AG04449 (cell line): ENCODE measurements around the gene SPIRE2.
A peak's percentile ranks its signal among the peaks of the same experiment; 100 is the strongest.
"Not testable (repeated sequence)": the region's sequence is repeated elsewhere in the genome, so short reads cannot be mapped to it uniquely, and the experiment has no call there.

Experiments
- CTCF ChIA-PET: fragments of 350-600 bp; formaldehyde crosslinking; extraction: SDS; loops from one replicate; lab custom pipeline; 2021; ENCODE audit warnings: antibody characterized with exemption; lab: Yijun Ruan, JAX
- POLR2A ChIA-PET: fragments of 400-600, 350-600 bp; formaldehyde crosslinking; extraction: SDS; loops from one replicate; lab custom pipeline; 2020; ENCODE audit warnings: antibody characterized with exemption, inconsistent platforms; lab: Yijun Ruan, JAX
- DNase-seq: peaks from one replicate; pipeline ENCODE4 v3.0.0-alpha.2; 2010; ENCODE audit warnings: low read depth, low spot score
- H3K4me3 ChIP-seq: 2 replicates; pipeline ENCODE4 v1.5.1; 2011; ENCODE audit warnings: low read depth, mild to moderate bottlenecking, control low read depth, low read length
- TF ChIP-seq, protein P1 (sequence below): IDR thresholded peaks from one replicate; pipeline ENCODE4 v1.5.1; 2011; ENCODE audit warnings: mild to moderate bottlenecking, moderate library complexity, low read length, control low read depth, inconsistent platforms; ENCODE audit not compliant: insufficient read depth; ENCODE audit errors: missing control alignments

The SPIRE2 gene

DNA sequence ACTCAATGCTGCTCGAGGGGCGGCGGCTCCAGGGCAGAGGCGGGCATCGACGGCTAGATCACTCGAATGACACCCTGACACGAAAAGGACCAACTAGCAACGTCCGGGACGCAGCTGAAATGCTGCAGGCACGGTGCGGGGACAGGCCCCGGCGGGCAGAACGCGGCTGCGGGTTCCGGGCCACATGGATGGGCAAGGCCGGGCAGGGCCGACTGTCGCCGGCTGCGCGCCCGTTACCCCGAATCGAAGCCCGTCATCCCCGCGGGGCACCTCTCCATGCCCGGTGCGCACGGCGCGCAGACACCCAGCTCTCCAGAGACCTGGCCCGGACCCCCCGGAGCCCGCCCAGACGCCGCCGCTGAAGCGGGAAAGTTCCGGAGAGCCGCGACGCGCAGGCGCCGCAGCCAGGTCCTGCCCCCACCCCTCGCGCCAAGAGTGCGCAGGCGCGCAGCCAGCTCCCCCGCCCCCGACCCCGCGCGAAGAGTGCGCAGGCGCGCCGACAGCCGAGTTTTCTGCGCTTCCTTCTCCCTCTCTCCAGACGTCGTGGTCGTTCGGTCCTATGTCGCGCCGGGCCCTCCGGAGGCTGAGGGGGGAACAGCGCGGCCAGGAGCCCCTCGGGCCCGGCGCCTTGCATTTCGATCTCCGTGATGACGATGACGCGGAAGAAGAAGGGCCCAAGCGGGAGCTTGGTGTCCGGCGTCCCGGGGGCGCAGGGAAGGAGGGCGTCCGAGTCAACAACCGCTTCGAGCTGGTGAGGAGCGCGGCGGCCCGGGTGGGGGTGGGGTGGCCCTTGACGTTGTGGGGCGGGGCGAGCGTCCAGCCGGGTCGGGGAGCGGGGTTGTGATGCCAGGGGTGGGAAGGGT, 45.1 kb downstream of the SPIRE2 start, which contains the start of gene TCF25:
TCF25 (plus strand) TSS at position 484 of the 863 bp plus-strand sequence; CDS start at position 560, 76 bp downstream.
- CTCF ChIA-PET, result interaction anchor here (0.6 to 8.7 kb wide), 6 partner anchors 11 to 173 kb away, joined by 4 to 83 read pairs (median 4); partner anchors contain the start of genes FANCA and MC1R

DNA sequence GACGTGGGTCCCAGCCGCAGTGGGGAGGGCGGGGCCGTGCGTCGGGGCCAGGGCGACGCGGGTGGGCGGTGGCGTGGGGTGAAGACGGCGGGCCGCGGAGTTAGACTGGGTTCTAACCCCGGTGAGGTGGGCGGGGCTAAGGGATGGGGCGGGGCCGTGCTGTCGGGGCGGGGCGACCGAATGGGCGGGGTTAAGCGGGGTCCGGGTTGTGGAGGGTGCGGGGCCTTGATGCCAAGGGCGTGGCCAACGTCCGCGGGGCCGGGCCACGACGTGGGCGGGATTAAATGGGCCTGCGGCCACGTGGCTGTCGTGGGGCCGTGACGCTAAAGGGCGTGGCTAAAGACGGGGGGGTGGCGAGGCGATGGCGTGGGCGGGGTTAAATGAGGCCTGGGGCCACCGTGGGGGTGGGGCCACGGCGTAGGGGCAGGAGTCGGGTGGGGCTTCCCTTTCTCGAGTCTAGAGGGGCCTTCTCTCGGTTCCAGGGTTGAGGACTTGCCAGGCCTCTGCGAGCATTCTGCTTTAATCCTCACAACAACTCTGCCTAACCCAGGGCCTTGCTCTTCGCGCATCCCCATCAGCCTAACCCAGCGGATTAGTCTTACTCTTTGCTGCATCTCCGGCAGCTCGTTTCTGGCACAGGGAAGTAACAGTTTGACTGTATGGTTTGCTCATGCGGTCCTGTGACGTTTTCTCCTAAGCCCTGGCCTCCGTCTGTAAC, 45.9 kb downstream of the SPIRE2 start:
- CTCF ChIA-PET, result interaction anchor here (0.8 to 8.7 kb wide), 4 partner anchors 12 to 174 kb away, joined by 4 to 83 read pairs (median 10); partner anchors contain the start of gene MC1R

More for the DNA sequence above, 45.1 kb downstream of the SPIRE2 start, which contains the start of gene TCF25:
- no peak for DNase-seq
- H3K4me3 ChIP-seq, result peak within 1 kb of the TSS; percentile 90
- POLR2A ChIA-PET, result interaction anchor here (0.5 to 2.5 kb wide), 8 partner anchors 10 to 258 kb away, joined by 3 to 22 read pairs (median 4); partner anchors contain the start of genes FANCA and TUBB3
- TF ChIP-seq, protein P1, sequence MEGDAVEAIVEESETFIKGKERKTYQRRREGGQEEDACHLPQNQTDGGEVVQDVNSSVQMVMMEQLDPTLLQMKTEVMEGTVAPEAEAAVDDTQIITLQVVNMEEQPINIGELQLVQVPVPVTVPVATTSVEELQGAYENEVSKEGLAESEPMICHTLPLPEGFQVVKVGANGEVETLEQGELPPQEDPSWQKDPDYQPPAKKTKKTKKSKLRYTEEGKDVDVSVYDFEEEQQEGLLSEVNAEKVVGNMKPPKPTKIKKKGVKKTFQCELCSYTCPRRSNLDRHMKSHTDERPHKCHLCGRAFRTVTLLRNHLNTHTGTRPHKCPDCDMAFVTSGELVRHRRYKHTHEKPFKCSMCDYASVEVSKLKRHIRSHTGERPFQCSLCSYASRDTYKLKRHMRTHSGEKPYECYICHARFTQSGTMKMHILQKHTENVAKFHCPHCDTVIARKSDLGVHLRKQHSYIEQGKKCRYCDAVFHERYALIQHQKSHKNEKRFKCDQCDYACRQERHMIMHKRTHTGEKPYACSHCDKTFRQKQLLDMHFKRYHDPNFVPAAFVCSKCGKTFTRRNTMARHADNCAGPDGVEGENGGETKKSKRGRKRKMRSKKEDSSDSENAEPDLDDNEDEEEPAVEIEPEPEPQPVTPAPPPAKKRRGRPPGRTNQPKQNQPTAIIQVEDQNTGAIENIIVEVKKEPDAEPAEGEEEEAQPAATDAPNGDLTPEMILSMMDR, result no peak

DNA sequence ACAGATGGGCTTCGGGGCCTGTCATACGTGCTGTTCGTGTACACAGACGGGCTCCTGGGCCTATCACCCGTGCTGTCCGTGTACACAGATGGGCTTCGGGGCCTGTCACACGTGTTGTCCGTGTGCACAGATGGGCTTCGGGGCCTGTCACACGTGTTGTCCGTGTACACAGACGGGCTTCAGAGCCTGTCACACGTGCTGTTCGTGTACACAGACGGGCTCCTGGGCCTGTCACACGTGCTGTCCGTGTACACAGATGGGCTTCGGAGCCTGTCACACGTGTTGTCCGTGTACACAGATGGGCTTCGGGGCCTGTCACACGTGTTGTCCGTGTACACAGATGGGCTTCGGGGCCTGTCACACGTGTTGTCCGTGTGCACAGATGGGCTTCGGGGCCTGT, 50.8 kb downstream of the SPIRE2 start:
- CTCF ChIA-PET, result interaction anchor here (1.4 to 1.8 kb wide), 2 partner anchors 31 to 44 kb away, joined by 3 to 4 read pairs; partner anchors contain the start of gene TUBB3
- H3K4me3 ChIP-seq, DNase-seq, POLR2A ChIA-PET: not testable (repeated sequence)

More for the DNA sequence above, 45.9 kb downstream of the SPIRE2 start:
- peak; percentile 69 for DNase-seq
- TF ChIP-seq, protein P1, result no peak
- POLR2A ChIA-PET, result interaction anchor here (0.5 to 2.5 kb wide), 5 partner anchors 11 to 259 kb away, joined by 3 to 22 read pairs (median 4); partner anchors contain the start of gene TUBB3
- peak overlapping the region; percentile 90 for H3K4me3 ChIP-seq

DNA sequence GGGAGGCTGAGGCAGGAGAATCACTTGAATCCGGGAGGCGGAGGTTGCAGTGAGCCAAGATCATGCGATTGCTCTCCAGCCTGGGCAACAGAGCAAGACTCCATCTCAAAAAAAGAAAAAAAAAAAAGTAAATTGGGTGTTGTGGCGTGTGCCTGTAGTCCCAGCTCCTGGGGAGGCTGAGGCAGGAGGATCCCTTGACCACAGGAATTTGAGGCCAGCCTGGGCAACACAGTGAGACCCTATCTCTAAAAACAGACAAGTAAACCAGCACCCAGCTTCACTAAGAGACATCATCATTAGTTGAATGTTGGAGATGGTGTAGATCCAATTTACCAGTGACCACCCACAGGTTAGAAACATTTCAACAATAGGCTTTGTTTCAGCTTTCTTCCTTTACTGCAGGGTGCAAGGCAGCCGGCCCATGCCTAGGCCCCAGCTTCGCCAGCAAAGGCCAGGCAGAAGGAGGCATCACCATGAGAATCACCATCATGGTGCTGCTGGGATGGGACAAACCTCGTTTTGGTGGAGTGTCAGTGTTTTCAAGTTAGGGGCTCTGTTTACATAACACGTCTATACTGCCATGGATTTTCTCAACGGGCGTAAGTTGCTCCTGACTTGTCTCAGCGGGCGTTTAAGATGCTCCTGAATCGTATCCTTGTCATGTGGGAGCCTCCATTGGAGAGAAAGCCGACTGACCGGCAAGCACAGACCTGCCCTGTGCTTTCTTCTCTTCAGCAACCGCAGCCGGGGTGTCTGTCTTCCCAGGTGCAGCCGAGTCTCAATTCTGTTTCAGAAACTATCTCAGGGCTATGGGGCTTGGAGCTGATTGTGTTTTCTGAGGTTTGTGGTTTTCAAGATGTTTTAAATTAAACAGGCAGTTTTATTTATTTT, 52.4 kb downstream of the SPIRE2 start:
- ChIA-PET POLR2A (no interaction called here), CTCF (interaction anchor here (0.6 to 1.8 kb wide), 4 partner anchors 19 to 30 kb away, joined by 3 to 9 read pairs (median 3); no protein-coding TSS in a partner anchor)
- H3K4me3 ChIP-seq, result no peak overlapping the region
- TF ChIP-seq, protein P1, result no peak
- DNase-seq, result no peak

DNA sequence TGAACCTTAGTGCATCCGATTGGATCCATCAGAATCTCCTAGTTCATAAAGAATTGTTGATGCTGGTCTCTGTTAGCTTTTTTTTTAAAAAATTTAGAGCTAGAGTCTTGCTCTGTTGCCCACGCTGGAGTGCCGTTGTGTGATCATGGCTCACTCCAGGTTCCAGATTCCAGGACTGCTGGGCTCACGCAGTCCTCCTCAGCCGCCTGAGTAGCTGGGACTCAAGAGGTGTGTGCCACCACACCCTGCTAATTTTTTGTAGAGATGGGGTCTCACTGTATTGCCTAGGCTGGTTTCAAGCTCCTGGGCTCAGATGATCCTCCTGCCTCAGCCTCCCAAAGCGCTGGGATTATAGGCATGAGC, 53.1 kb downstream of the SPIRE2 start:
- ChIA-PET CTCF (interaction anchor here (1.0 to 1.8 kb wide), 2 partner anchors 25 to 29 kb away, joined by 3 to 9 read pairs; no protein-coding TSS in a partner anchor), POLR2A (no interaction called here)

More for the DNA sequence above, 53.1 kb downstream of the SPIRE2 start:
- TF ChIP-seq, protein P1, result no peak
- no peak overlapping the region for H3K4me3 ChIP-seq
- DNase-seq, result no peak
